Hepatocyte (in vitro differentiated cells): Measurements from ENCODE around the gene LHPP. TPM values are rescaled to one million over a fixed set of nuclear protein-coding genes. Genes with fewer than 3 reads are reported as not detected.

Source experiments
- DNase-seq: peaks from one replicate; pipeline ENCODE4 v3.0.0-alpha.2; 2016; ENCODE audit warnings: low spot score
- H2AFZ ChIP-seq: fragments of 200-600 bp; sonication (generic); 2 replicates; pipeline ENCODE4 v1.6.0; 2016; ENCODE audit warnings: antibody characterized with exemption, mild to moderate bottlenecking
- H3K27ac ChIP-seq: fragments of 200-600 bp; sonication (generic); 2 replicates; pipeline ENCODE4 v1.5.1; 2016; ENCODE audit warnings: mild to moderate bottlenecking
- H3K27me3 ChIP-seq: fragments of 200-600 bp; sonication (generic); 2 replicates; pipeline ENCODE4 v1.6.1; 2016
- H3K36me3 ChIP-seq: fragments of 200-600 bp; sonication (generic); replicated peaks from 2 replicates; pipeline ENCODE4 v1.5.1; 2016; ENCODE audit warnings: low read depth; ENCODE audit not compliant: insufficient read depth
- H3K4me1 ChIP-seq: fragments of 200-600 bp; sonication (generic); 2 replicates; pipeline ENCODE4 v1.5.1; 2016; ENCODE audit warnings: mild to moderate bottlenecking, moderate library complexity; ENCODE audit not compliant: insufficient read depth
- H3K4me2 ChIP-seq: fragments of 200-600 bp; sonication (generic); 2 replicates; pipeline ENCODE4 v1.6.0; 2016
- H3K4me3 ChIP-seq: fragments of 200-600 bp; sonication (generic); 2 replicates; pipeline ENCODE4 v1.5.1; 2016; ENCODE audit warnings: mild to moderate bottlenecking
- H3K79me2 ChIP-seq: fragments of 200-600 bp; sonication (generic); 2 replicates; pipeline ENCODE4 v1.6.0; 2017; ENCODE audit warnings: mild to moderate bottlenecking
- H3K9me2 ChIP-seq: fragments of 200-600 bp; sonication (generic); replicated peaks from 2 replicates; pipeline ENCODE4 v1.6.0; 2017; ENCODE audit warnings: mild to moderate bottlenecking; ENCODE audit not compliant: insufficient read depth
- H3K9me3 ChIP-seq: fragments of 200-600 bp; sonication (generic); 2 replicates; pipeline ENCODE4 v1.5.1; 2016; ENCODE audit warnings: low read depth, mild to moderate bottlenecking
- H4K20me1 ChIP-seq: fragments of 200-600 bp; sonication (generic); 2 replicates; pipeline ENCODE4 v1.6.0; 2016; ENCODE audit warnings: mild to moderate bottlenecking; ENCODE audit not compliant: insufficient read depth, poor library complexity, severe bottlenecking
- EZH2 ChIP-seq: fragments of 200-600 bp; sonication (generic); IDR thresholded peaks from 2 replicates; pipeline ENCODE4 v1.6.1; 2016; ENCODE audit warnings: antibody characterized with exemption, mild to moderate bottlenecking, borderline replicate concordance
- EZH2phosphoT487 ChIP-seq: fragments of 200-600 bp; sonication (generic); IDR thresholded peaks from one replicate; pipeline ENCODE4 v1.6.1; 2018; ENCODE audit warnings: antibody characterized with exemption, mild to moderate bottlenecking, low read depth, moderate library complexity; ENCODE audit not compliant: unreplicated experiment, severe bottlenecking
- WGBS: methylation state at CpG from one replicate; pipeline ENCODE4 v1.1.6; 2016; ENCODE audit warnings: low lambda C conversion rate; ENCODE audit errors: missing lambda C conversion rate; 5-methylcytosine and 5-hydroxymethylcytosine counted together
- polyA plus RNA-seq: library from polyadenylated mRNA; unstranded; fragments of >200 nt; fragmentation: Nextera tagmentation; extraction: Ambion mirVana; gene quantifications from 2 replicates; pipeline ENCODE4 v1.2.1, GENCODE V29; 2016
- total RNA-seq: library from RNA; depleted of rRNA; stranded (reverse); fragments of >200 nt; gene quantifications from 2 replicates; pipeline ENCODE4 v1.2.3, GENCODE V29; 2014
- TF ChIP-seq, protein P1 (sequence below): fragments of 200-600 bp; sonication (generic); IDR thresholded peaks from 2 replicates; pipeline ENCODE4 v1.5.1; 2016; ENCODE audit warnings: antibody characterized with exemption, mild to moderate bottlenecking; ENCODE audit not compliant: poor library complexity

LHPP gene
- total and polyA plus RNA-seq, 2 experiments from 2014 or later = 29.4 to 30.3 TPM

DNA sequence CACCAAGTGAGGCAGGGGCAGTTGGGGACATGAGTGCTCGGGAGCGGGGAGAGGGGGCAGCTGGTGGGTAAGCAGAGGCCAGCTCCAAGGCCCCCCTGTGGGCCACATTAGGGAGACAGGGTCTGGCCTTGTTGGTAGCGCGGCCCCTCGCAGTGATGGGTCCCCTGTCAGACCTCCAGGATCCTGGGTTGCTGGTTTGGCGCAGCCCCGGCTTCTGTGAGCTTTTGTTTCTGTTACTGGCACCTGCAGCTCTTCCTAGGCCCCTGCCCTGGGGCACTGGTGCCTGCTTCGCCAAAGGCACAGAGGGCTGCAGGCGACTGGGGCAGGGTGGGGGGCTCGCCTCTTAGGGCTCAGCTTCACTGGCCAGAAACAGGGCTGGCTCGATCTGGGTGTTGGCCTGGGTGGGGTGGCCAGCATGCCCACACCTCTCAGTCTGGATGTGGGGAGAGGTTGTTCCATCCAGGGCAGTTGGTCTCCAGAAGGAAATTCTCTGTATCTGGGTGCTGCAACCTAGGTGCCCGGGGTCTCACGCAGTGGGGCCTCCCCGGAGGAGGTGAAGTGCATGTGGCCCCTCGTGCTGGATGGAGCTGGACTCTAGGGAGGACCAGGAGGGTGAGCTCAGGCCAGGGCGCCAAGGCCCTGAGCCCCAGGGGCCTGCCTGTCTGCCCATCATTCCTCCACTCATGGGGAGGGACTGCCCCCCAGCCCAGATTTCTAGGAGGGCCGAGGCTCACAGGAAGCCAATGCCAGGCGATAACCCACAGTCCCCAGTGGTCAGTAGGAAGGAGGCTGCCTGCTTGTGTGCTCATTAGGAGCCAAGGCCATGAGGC lies 138.6 kb downstream of the LHPP start:
- Histone ChIP-seq H3K36me3 (no peaks in the 10 kb centered on the region), H3K4me1 (no peaks in the 10 kb centered on the region), H3K4me2 (no peak overlapping the region), H3K4me3 (no peak overlapping the region), H3K27me3 (no peaks in the 10 kb centered on the region), H3K9me2 (no peaks in the 10 kb centered on the region), H3K79me2 (no peaks in the 10 kb centered on the region), H2AFZ (no peak overlapping the region), H3K9me3 (no peaks in the 10 kb centered on the region), H4K20me1 (no peaks in the 10 kb centered on the region), H3K27ac (no peak overlapping the region)
- no peak for DNase-seq
- TF ChIP-seq, protein P1, sequence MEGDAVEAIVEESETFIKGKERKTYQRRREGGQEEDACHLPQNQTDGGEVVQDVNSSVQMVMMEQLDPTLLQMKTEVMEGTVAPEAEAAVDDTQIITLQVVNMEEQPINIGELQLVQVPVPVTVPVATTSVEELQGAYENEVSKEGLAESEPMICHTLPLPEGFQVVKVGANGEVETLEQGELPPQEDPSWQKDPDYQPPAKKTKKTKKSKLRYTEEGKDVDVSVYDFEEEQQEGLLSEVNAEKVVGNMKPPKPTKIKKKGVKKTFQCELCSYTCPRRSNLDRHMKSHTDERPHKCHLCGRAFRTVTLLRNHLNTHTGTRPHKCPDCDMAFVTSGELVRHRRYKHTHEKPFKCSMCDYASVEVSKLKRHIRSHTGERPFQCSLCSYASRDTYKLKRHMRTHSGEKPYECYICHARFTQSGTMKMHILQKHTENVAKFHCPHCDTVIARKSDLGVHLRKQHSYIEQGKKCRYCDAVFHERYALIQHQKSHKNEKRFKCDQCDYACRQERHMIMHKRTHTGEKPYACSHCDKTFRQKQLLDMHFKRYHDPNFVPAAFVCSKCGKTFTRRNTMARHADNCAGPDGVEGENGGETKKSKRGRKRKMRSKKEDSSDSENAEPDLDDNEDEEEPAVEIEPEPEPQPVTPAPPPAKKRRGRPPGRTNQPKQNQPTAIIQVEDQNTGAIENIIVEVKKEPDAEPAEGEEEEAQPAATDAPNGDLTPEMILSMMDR = no peak
- TF ChIP-seq EZH2 (no peak), EZH2phosphoT487 (no peak)
- 94% methylated on average over 18 of the region's 18 CpGs for WGBS

DNA sequence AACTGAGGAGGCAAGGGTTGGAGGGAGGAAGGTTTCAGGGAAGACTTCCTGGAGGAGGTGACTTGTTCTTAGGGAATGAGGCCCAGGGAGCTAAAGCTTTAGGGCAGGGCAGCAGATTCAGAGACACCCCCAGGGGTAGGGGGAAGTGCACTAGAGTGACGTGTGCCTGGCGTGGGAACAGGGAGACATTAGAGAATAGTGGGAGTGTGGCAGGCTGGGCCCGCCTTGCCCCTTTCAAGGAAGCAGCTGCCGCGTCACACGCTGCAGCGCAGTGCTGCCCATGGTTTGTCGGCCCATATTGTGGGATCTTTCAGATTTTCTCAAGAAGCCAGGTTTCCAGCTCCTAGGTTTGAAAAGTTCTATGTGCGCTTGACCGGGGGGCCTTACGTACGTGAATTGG lies 139.4 kb downstream of the LHPP start:
- no peak overlapping the region for H2AFZ ChIP-seq
- no peaks in the 10 kb centered on the region for H3K36me3 ChIP-seq
- no peaks in the 10 kb centered on the region for H3K4me1 ChIP-seq
- H3K27me3 ChIP-seq = no peaks in the 10 kb centered on the region
- H3K79me2 ChIP-seq = no peaks in the 10 kb centered on the region
- H3K9me2 ChIP-seq = no peaks in the 10 kb centered on the region
- WGBS = 96% methylated on average over 12 of the region's 12 CpGs
- no peak overlapping the region for H3K4me2 ChIP-seq
- no peaks in the 10 kb centered on the region for H3K9me3 ChIP-seq
- H4K20me1 ChIP-seq = no peaks in the 10 kb centered on the region
- no peak overlapping the region for H3K27ac ChIP-seq
- no peak overlapping the region for H3K4me3 ChIP-seq
- DNase-seq = no peak
- no peak for TF ChIP-seq EZH2
- TF ChIP-seq, protein P1 = no peak
- no peak for TF ChIP-seq EZH2phosphoT487

DNA sequence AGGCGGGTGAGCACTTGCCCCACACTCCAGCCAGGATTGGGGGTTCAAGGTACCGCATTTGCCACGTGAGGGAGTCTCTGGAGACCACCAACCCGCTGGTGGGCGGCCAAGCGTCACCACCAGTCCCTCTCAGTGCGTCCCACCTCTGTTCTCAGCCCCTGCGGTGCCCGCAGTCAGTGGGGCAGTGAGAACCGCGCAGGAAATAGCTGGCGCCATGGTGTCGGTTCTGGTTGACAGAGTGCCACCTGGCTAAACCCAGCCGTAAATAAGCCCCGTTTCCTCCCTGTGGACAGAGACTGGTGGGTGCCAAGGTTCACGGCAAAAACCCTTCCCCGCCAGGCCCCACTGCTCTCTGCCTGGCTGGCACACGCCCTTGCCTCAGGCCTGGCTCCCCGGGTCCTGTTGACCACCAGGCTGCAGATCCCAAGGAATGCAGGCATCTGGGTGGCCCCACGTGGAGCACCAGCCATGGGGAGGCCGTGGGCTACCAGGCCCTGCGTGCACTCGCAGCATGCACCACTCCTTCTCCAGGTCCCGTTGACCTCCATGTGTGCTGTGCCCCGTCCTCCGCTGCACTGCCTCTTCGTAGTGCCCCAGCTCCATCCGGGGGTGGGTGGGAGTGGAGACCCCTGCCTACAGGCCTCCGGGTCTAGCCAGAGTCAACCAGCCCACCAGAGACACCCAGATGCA lies 140.0 kb downstream of the LHPP start:
- Histone ChIP-seq H3K36me3 (no peaks in the 10 kb centered on the region), H4K20me1 (no peaks in the 10 kb centered on the region), H3K4me2 (no peak overlapping the region), H3K9me2 (no peaks in the 10 kb centered on the region), H3K27ac (no peak overlapping the region), H3K27me3 (no peaks in the 10 kb centered on the region), H3K9me3 (no peaks in the 10 kb centered on the region), H3K79me2 (no peaks in the 10 kb centered on the region), H2AFZ (no peak overlapping the region), H3K4me1 (no peaks in the 10 kb centered on the region), H3K4me3 (no peak overlapping the region)
- 91% methylated on average over 26 of the region's 29 CpGs for WGBS
- no peak for TF ChIP-seq EZH2phosphoT487
- TF ChIP-seq, protein P1 = no peak
- no peak for TF ChIP-seq EZH2
- DNase-seq = no peak
